ENCODE measurements around the gene CFAP46. TPM values are rescaled to one million over a fixed set of nuclear protein-coding genes. Genes with fewer than 3 reads are reported as not detected.

The CFAP46 gene
- total and polyA plus RNA-seq, 2 experiments from 2014 or later: 3.1 to 5.4 TPM

- H3K9me2 ChIP-seq (ENCODE audit: insufficient read depth): no peaks in the 10 kb centered on the region
- no peak overlapping the region for H3K4me3 Mint-ChIP-seq
- H3K36me3 ChIP-seq (ENCODE audit: insufficient read depth): no peaks in the 10 kb centered on the region
- no peaks in the 10 kb centered on the region for H4K20me1 ChIP-seq (replicated peaks; ENCODE audit: insufficient read depth)
- no peak for DNase-seq (ENCODE audit: low spot score)
- H3K4me2 ChIP-seq: no peak overlapping the region
- H3F3A ChIP-seq (replicated peaks; ENCODE audit: low read depth): no peaks in the 10 kb centered on the region; the same call in 1 of the 2 replicates
- H3K79me2 ChIP-seq (replicated peaks; ENCODE audit: insufficient read depth): no peaks in the 10 kb centered on the region
- no peak overlapping the region for H3K4me3 ChIP-seq
- H3K9me3 Mint-ChIP-seq: no peaks in the 10 kb centered on the region
- peaks cover 9% of the 10 kb centered on the region for H3K27me3 Mint-ChIP-seq (ENCODE audit: insufficient read depth, low read depth, poor library complexity)
- H3K27me3 ChIP-seq (ENCODE audit: insufficient read depth): no peaks in the 10 kb centered on the region
- ATAC-seq: no peak
- H3K4me1 ChIP-seq (ENCODE audit: insufficient read depth): peaks cover 6% of the 10 kb centered on the region; the same call in 1 of the 2 replicates
- no peak overlapping the region for H3K27ac Mint-ChIP-seq
- H3K36me3 Mint-ChIP-seq (ENCODE audit: low read depth): no peaks in the 10 kb centered on the region; the same call in 2 of the 3 replicates
- H3K27ac ChIP-seq (ENCODE audit: low read depth): no peak overlapping the region
- H2AFZ ChIP-seq: no peak overlapping the region
- peaks cover 8% of the 10 kb centered on the region for H3K4me1 Mint-ChIP-seq
- no peak for TF ChIP-seq POLR2AphosphoS5 (IDR thresholded peaks at IDR 0.05; ENCODE audit: low read depth)
- TF ChIP-seq ZNF114 (CRISPR knock-in tag; IDR thresholded peaks at IDR 0.05): no peak
- TF ChIP-seq ETS1 (IDR thresholded peaks at IDR 0.05): no peak
- no peak for TF ChIP-seq JUNB (IDR thresholded peaks at IDR 0.05; ENCODE audit: unreplicated experiment)
- no peak for TF ChIP-seq EZH2phosphoT487 (IDR thresholded peaks at IDR 0.05; ENCODE audit: unreplicated experiment)
- no peak for TF ChIP-seq STAT1 (IDR thresholded peaks at IDR 0.05; ENCODE audit: unreplicated experiment)
- TF ChIP-seq NANOG (IDR thresholded peaks at IDR 0.05; ENCODE audit: borderline replicate concordance): no peak
- TF ChIP-seq ZNF331 (CRISPR knock-in tag; IDR thresholded peaks at IDR 0.05; ENCODE audit: low read depth): no peak
- no peak for TF ChIP-seq REST (IDR thresholded peaks at IDR 0.05; ENCODE audit: unreplicated experiment)
- no peak for TF ChIP-seq EZH2 (IDR thresholded peaks at IDR 0.05; ENCODE audit: low read depth, unreplicated experiment)
- no peak for TF ChIP-seq CTCF (conservative IDR thresholded peaks at IDR 0.05; ENCODE audit: low read depth in 2 of 2)
- no peak for TF ChIP-seq CREB1 (CRISPR knock-in tag; IDR thresholded peaks at IDR 0.05; ENCODE audit: low read depth)
- TF ChIP-seq ZNF462 (CRISPR knock-in tag; IDR thresholded peaks at IDR 0.05): no peak
Observed at GRCh38 chr10:132947843-132948242, 5.5 kb upstream of the CFAP46 start.
